Spleen (tissue), 7 donors: Measurements from ENCODE around the gene RNF166.
A peak's percentile ranks its signal among the peaks of the same experiment; 100 is the strongest.

Experiments
- POLR2AphosphoS5 ChIP-seq, 3 donors: sonication (generic); formaldehyde crosslinking; IDR thresholded peaks; one replicate each; pipeline ENCODE4 v1.5.1; 2017; ENCODE audit warnings: antibody characterized with exemption in 3 of 3
- TF ChIP-seq, protein P1 (sequence below), 11 experiments: fragments of 200-600 bp in 7 of 11; fragments of 450-650 bp in 4 of 11; sonication (generic) in 4 of 11; IDR thresholded peaks in 8 of 11; conservative IDR thresholded peaks in 3 of 11; 1 replicate in 7 of 11; 2 replicates in 4 of 11; pipeline versions ENCODE4 v1.4.0 to v1.8.0; 2016 to 2021; ENCODE audit warnings: antibody characterized with exemption in 11 of 11, inconsistent platforms in 4 of 11, mild to moderate bottlenecking in 1 of 11
- donor health status: DM: no; HTN: no; CAD: no; lungs with moderate emphysema.
- donor health status: DM: no; HTN: no; CAD: no.
- donor health status: DM: no; HTN: no; CAD: no.

DNA sequence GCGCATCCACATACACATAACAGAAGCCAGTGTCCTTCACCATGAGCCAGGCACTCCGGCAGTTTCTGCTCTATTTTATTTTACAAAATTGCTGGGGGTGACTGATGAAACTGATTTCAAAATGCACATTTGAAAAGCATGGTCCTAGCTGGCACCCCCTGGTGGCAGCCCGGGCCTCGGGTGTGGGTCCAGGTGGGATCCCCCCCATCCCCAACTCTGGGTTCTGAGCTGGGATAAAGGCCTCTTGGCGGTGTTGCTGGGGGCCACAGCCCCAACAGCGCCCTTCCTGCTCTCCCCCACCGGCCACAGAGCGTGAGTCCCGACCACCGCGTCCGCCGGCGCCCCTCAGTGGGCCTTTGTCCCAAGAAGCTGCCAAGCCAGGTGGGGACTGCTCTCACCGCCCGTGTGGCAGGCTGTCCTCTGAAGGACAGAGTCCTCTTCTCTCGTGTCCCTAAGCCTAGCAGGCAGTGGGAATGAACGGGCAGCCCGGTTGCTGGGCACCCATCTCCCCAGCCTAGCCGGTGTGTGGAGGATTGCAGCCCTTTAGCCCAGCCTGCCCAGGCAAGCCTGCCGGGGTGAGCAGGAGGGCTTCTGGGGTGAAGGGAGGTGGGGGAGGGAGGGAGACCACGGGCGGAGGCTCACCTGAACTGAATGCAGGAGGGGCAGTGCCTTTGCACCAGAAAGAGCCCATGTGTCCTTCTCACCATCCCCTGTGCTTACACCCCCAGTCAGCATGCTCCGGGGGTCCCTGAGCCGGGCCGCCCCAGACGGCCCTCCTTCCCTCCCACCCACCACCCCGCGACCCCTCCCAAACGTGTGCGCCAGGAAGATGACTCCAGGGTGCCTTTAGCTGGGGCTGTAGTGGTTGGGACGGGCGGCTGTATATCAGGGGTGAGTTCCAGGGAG lies 20.8 kb downstream of the RNF166 start:
- TF ChIP-seq, protein P1, sequence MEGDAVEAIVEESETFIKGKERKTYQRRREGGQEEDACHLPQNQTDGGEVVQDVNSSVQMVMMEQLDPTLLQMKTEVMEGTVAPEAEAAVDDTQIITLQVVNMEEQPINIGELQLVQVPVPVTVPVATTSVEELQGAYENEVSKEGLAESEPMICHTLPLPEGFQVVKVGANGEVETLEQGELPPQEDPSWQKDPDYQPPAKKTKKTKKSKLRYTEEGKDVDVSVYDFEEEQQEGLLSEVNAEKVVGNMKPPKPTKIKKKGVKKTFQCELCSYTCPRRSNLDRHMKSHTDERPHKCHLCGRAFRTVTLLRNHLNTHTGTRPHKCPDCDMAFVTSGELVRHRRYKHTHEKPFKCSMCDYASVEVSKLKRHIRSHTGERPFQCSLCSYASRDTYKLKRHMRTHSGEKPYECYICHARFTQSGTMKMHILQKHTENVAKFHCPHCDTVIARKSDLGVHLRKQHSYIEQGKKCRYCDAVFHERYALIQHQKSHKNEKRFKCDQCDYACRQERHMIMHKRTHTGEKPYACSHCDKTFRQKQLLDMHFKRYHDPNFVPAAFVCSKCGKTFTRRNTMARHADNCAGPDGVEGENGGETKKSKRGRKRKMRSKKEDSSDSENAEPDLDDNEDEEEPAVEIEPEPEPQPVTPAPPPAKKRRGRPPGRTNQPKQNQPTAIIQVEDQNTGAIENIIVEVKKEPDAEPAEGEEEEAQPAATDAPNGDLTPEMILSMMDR (IDR thresholded peaks at IDR 0.05 in 8 of 11, conservative IDR thresholded peaks at IDR 0.05 in 3 of 11), result peak in 9 of 11 experiments; percentile 44 to 83 (median 67)
- peak; percentile 10 to 51 (median 14) for TF ChIP-seq POLR2AphosphoS5 (IDR thresholded peaks at IDR 0.05)
